Mesothelial cell of epicardium (in vitro differentiated cells): Measurements from ENCODE around the gene CCL16. TPM values are rescaled to one million over a fixed set of nuclear protein-coding genes. Genes with fewer than 3 reads are reported as not detected.

Source experiments
- DNase-seq, 2 experiments: peaks; one replicate each; pipeline ENCODE4 v3.0.0; 2021; ENCODE audit warnings: low spot score in 2 of 2; ENCODE audit not compliant: unreplicated experiment in 2 of 2
- H3K27ac Mint-ChIP-seq: 2 replicates; pipeline ENCODE4 v1.8.0; 2021; ENCODE audit warnings: mixed read lengths
- H3K27me3 Mint-ChIP-seq: 2 replicates; pipeline ENCODE4 v1.8.0; 2021; ENCODE audit warnings: low read depth, mixed read lengths
- H3K36me3 Mint-ChIP-seq: 2 replicates; pipeline ENCODE4 v1.8.0; 2021; ENCODE audit warnings: mixed read lengths
- H3K4me1 Mint-ChIP-seq: 2 replicates; pipeline ENCODE4 v1.8.0; 2021; ENCODE audit warnings: mixed read lengths
- H3K4me3 Mint-ChIP-seq: 2 replicates; pipeline ENCODE4 v1.8.0; 2021; ENCODE audit warnings: mild to moderate bottlenecking, moderate library complexity, mixed read lengths
- H3K9me3 Mint-ChIP-seq: 2 replicates; pipeline ENCODE4 v1.8.0; 2021; ENCODE audit warnings: mixed read lengths
- CTCF ChIP-seq: fragments of 200-600 bp; sonication (generic); IDR thresholded peaks from one replicate; pipeline ENCODE4 v1.5.0; 2021; ENCODE audit warnings: antibody characterized with exemption; ENCODE audit not compliant: unreplicated experiment
- total RNA-seq: library from RNA; stranded (reverse); gene quantifications from 3 replicates; pipeline ENCODE4 v1.2.1, GENCODE V29; 2021

CCL16 gene, protein sequence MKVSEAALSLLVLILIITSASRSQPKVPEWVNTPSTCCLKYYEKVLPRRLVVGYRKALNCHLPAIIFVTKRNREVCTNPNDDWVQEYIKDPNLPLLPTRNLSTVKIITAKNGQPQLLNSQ
- not detected in 3 replicates for total RNA-seq

GRCh38 chr17:35981246-35981645 is at the start of gene CCL16:
CCL16 (minus strand) TSS chr17:35981497; CDS start chr17:35981420, 77 bp downstream.
- H3K36me3 Mint-ChIP-seq: no peaks in the 10 kb centered on the region
- peak in 1 of 2 experiments; percentile 13 for DNase-seq
- no peak within 1 kb of the TSS for H3K4me3 Mint-ChIP-seq
- no peak for TF ChIP-seq CTCF
- H3K27me3 Mint-ChIP-seq: peaks cover 50% of the 10 kb centered on the region
- H3K27ac Mint-ChIP-seq: no peak within 1 kb of the TSS
- H3K4me1 Mint-ChIP-seq: no peaks in the 10 kb centered on the region
- H3K9me3 Mint-ChIP-seq: no peaks in the 10 kb centered on the region

- TF ChIP-seq CTCF: no peak
- peaks cover 12% of the 10 kb centered on the region for H3K27me3 Mint-ChIP-seq
- H3K4me1 Mint-ChIP-seq: peaks cover 31% of the 10 kb centered on the region
- no peak overlapping the region for H3K4me3 Mint-ChIP-seq
- no peaks in the 10 kb centered on the region for H3K9me3 Mint-ChIP-seq
- no peak for DNase-seq
- H3K36me3 Mint-ChIP-seq: no peaks in the 10 kb centered on the region
- no peak overlapping the region for H3K27ac Mint-ChIP-seq
These were observed 49.7 kb upstream of the CCL16 start for GRCh38 chr17:36030956-36031355.

GRCh38 chr17:36027761-36028160 is 46.5 kb upstream of the CCL16 start:
- H3K27ac Mint-ChIP-seq: peak overlapping the region; percentile 70
- no peak overlapping the region for H3K4me3 Mint-ChIP-seq
- H3K36me3 Mint-ChIP-seq: no peaks in the 10 kb centered on the region
- no peak for TF ChIP-seq CTCF
- no peaks in the 10 kb centered on the region for H3K9me3 Mint-ChIP-seq
- peaks cover 7% of the 10 kb centered on the region for H3K27me3 Mint-ChIP-seq
- DNase-seq: no peak
- peaks cover 31% of the 10 kb centered on the region for H3K4me1 Mint-ChIP-seq

GRCh38 chr17:36024106-36024869 is 43.0 kb upstream of the CCL16 start:
- no peak overlapping the region for H3K4me3 Mint-ChIP-seq
- H3K9me3 Mint-ChIP-seq: peaks cover 6% of the 10 kb centered on the region
- no peak overlapping the region for H3K27ac Mint-ChIP-seq
- peaks cover 15% of the 10 kb centered on the region for H3K4me1 Mint-ChIP-seq
- H3K36me3 Mint-ChIP-seq: no peaks in the 10 kb centered on the region
- TF ChIP-seq CTCF: no peak
- no peak for DNase-seq
- H3K27me3 Mint-ChIP-seq: peaks cover 38% of the 10 kb centered on the region

DNA sequence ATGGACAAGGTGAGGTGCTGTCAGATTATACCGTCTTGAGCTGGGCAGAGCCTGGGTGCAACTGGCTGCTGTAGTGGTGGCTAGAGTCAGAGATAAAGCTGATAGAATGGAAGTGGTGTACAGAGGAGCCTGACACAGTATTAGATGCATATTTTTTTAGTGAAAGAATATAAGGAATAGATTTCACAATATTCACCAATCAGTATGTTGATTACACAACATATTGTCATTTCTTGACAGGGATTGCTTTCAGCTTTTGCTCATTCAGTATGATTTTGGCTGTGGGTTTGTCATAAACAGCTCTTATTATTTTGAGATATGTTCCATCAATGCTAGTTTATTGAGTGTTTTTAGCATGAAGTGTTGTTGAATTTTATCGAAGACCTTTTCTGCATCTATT is 38.1 kb upstream of the CCL16 start:
- H3K4me3 Mint-ChIP-seq: no peak overlapping the region
- H3K36me3 Mint-ChIP-seq: no peaks in the 10 kb centered on the region
- TF ChIP-seq CTCF: no peak
- no peak for DNase-seq
- no peak overlapping the region for H3K27ac Mint-ChIP-seq
- H3K4me1 Mint-ChIP-seq: no peaks in the 10 kb centered on the region
- peaks cover 62% of the 10 kb centered on the region for H3K27me3 Mint-ChIP-seq
- peaks cover 6% of the 10 kb centered on the region for H3K9me3 Mint-ChIP-seq
